ENCODE data around the gene LTBP1.

LTBP1 gene

DNA sequence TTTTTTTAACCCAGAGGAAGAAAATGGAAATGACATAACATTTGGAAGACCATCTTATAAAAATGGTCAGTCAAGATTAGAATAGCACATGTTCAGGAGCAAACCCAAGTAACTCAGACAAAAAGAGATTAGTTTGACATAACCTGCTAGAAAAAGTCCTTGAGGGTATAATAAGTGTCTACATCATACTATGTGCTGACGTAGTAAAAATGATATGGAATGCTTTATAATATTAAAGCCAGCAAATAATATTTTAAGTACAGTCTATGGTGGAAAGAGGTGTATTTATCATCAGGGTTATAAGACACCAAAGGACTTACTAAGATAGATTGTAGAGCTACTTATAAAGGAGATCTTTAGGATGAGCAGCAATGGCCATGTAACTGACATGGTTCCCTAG, 169.0 kb downstream of the LTBP1 start:
- H3K9ac ChIP-seq (ENCODE audit: low read length) = no peak overlapping the region
- no peak overlapping the region for H2BK12ac ChIP-seq (ENCODE audit: low read length in 2 of 2)
- H4K91ac ChIP-seq (ENCODE audit: low read length) = no peak overlapping the region
- no peak overlapping the region for H3K14ac ChIP-seq (ENCODE audit: low read length in 2 of 2)
- no peak overlapping the region for H3K4me2 ChIP-seq (ENCODE audit: low read length, poor library complexity, severe bottlenecking)
- peaks cover 3% of the 10 kb centered on the region for H3K4me1 ChIP-seq (ENCODE audit: control insufficient read depth, insufficient read depth, low read depth, low read length)
- no peak overlapping the region for H2BK120ac ChIP-seq (ENCODE audit: low read depth, low read length)
- no peaks in the 10 kb centered on the region for H3K9me3 ChIP-seq (ENCODE audit: control insufficient read depth, low read length)
- H3K4ac ChIP-seq (ENCODE audit: low read depth in 1 of 2, low read length in 2 of 2) = no peak overlapping the region
- no peak overlapping the region for H4K8ac ChIP-seq (ENCODE audit: low read length)
- no peak overlapping the region for H3K23ac ChIP-seq (ENCODE audit: low read length in 2 of 2)
- no CpG with 5 or more reads among the region's 1 CpG for WGBS
- H3K27me3 ChIP-seq (ENCODE audit: control insufficient read depth in 1 of 2, insufficient read depth in 1 of 2, low read length in 2 of 2) = no peaks in the 10 kb centered on the region
- no peak overlapping the region for H2BK5ac ChIP-seq (ENCODE audit: low read depth, low read length, poor library complexity, severe bottlenecking)
- H3K4me3 ChIP-seq (ENCODE audit: insufficient read depth in 1 of 2, low read depth in 1 of 2, low read length in 2 of 2) = no peak overlapping the region
- H2BK15ac ChIP-seq (ENCODE audit: low read depth, poor library complexity, severe bottlenecking) = no peak overlapping the region
- H2AK5ac ChIP-seq (ENCODE audit: low read length, severe bottlenecking) = no peak overlapping the region
- H3K79me1 ChIP-seq (replicated peaks; ENCODE audit: low read length, poor library complexity, severe bottlenecking) = no peaks in the 10 kb centered on the region
- H2AFZ ChIP-seq (ENCODE audit: low read depth, low read length) = no peak overlapping the region
- H3K36me3 ChIP-seq (ENCODE audit: control insufficient read depth in 1 of 2, insufficient read depth in 2 of 2, low read depth in 1 of 2, low read length in 2 of 2) = no peaks in the 10 kb centered on the region
- no peak for DNase-seq
- H3K18ac ChIP-seq (ENCODE audit: low read depth in 1 of 2, low read length in 2 of 2) = no peak overlapping the region
- no peak overlapping the region for H3K27ac ChIP-seq (ENCODE audit: low read length, poor library complexity, severe bottlenecking)

GRCh38 chr2:33116799-33117198, 170.0 kb downstream of the LTBP1 start:
- Histone ChIP-seq H3K9ac (ENCODE audit: low read length) (no peak overlapping the region), H2AK5ac (ENCODE audit: low read length, severe bottlenecking) (no peak overlapping the region), H3K79me1 (replicated peaks; ENCODE audit: low read length, poor library complexity, severe bottlenecking) (no peaks in the 10 kb centered on the region), H2BK120ac (ENCODE audit: low read depth, low read length) (no peak overlapping the region), H2BK12ac (ENCODE audit: low read length in 2 of 2) (peak overlapping the region in 1 of 2 experiments; percentile 75), H3K4me3 (ENCODE audit: insufficient read depth in 1 of 2, low read depth in 1 of 2, low read length in 2 of 2) (no peak overlapping the region), H2AFZ (ENCODE audit: low read depth, low read length) (no peak overlapping the region), H3K4me2 (ENCODE audit: low read length, poor library complexity, severe bottlenecking) (no peak overlapping the region), H2BK15ac (ENCODE audit: low read depth, poor library complexity, severe bottlenecking) (peak overlapping the region; percentile 80), H3K23ac (ENCODE audit: low read length in 2 of 2) (no peak overlapping the region), H3K14ac (ENCODE audit: low read length in 2 of 2) (no peak overlapping the region), H4K8ac (ENCODE audit: low read length) (peak overlapping the region; percentile 59), H2BK5ac (ENCODE audit: low read depth, low read length, poor library complexity, severe bottlenecking) (no peak overlapping the region), H3K36me3 (ENCODE audit: control insufficient read depth in 1 of 2, insufficient read depth in 2 of 2, low read depth in 1 of 2, low read length in 2 of 2) (no peaks in the 10 kb centered on the region), H3K27me3 (ENCODE audit: control insufficient read depth in 1 of 2, insufficient read depth in 1 of 2, low read length in 2 of 2) (no peaks in the 10 kb centered on the region), H3K4ac (ENCODE audit: low read depth in 1 of 2, low read length in 2 of 2) (peak overlapping the region in 1 of 2 experiments; percentile 24), H3K18ac (ENCODE audit: low read depth in 1 of 2, low read length in 2 of 2) (peak overlapping the region; percentile 25 to 73), H3K9me3 (ENCODE audit: control insufficient read depth, low read length) (no peaks in the 10 kb centered on the region), H3K27ac (ENCODE audit: low read length, poor library complexity, severe bottlenecking) (no peak overlapping the region), H3K4me1 (ENCODE audit: control insufficient read depth, insufficient read depth, low read depth, low read length) (no peaks in the 10 kb centered on the region), H4K91ac (ENCODE audit: low read length) (peak overlapping the region; percentile 25)
- peak; percentile 28 for DNase-seq
- WGBS = 52% methylated on average over 4 of the region's 4 CpGs

DNA sequence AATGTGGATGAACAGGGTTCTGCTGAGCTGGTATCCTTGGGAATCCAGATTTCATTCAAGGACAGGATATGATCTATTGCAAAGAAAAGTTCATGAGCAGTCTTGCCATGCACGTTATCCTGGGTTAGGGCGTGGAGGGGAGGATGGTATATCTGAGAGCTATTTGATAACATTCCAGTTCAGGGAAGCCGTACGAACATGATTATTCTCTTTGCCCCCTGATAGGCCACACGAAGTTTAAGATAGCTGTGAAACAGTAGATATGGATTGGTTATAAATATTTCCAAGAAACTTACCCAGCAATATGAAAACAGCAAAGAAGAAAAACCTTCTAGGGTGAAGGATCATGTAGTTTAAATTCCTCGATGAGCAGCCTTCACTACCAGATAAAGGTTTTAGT, 171.9 kb downstream of the LTBP1 start:
- no peak for DNase-seq
- H2BK15ac ChIP-seq (ENCODE audit: low read depth, poor library complexity, severe bottlenecking) = no peak overlapping the region
- no peaks in the 10 kb centered on the region for H3K9me3 ChIP-seq (ENCODE audit: control insufficient read depth, low read length)
- no peaks in the 10 kb centered on the region for H3K36me3 ChIP-seq (ENCODE audit: control insufficient read depth in 1 of 2, insufficient read depth in 2 of 2, low read depth in 1 of 2, low read length in 2 of 2)
- no peaks in the 10 kb centered on the region for H3K4me1 ChIP-seq (ENCODE audit: control insufficient read depth, insufficient read depth, low read depth, low read length)
- H2BK120ac ChIP-seq (ENCODE audit: low read depth, low read length) = no peak overlapping the region
- no peak overlapping the region for H3K18ac ChIP-seq (ENCODE audit: low read depth in 1 of 2, low read length in 2 of 2)
- no peak overlapping the region for H3K14ac ChIP-seq (ENCODE audit: low read length in 2 of 2)
- no peak overlapping the region for H3K4me2 ChIP-seq (ENCODE audit: low read length, poor library complexity, severe bottlenecking)
- no peak overlapping the region for H3K4me3 ChIP-seq (ENCODE audit: insufficient read depth in 1 of 2, low read depth in 1 of 2, low read length in 2 of 2)
- no peak overlapping the region for H4K8ac ChIP-seq (ENCODE audit: low read length)
- no peak overlapping the region for H3K4ac ChIP-seq (ENCODE audit: low read depth in 1 of 2, low read length in 2 of 2)
- H3K23ac ChIP-seq (ENCODE audit: low read length in 2 of 2) = no peak overlapping the region
- no peak overlapping the region for H3K27ac ChIP-seq (ENCODE audit: low read length, poor library complexity, severe bottlenecking)
- no peak overlapping the region for H2BK5ac ChIP-seq (ENCODE audit: low read depth, low read length, poor library complexity, severe bottlenecking)
- H2AFZ ChIP-seq (ENCODE audit: low read depth, low read length) = no peak overlapping the region
- H2BK12ac ChIP-seq (ENCODE audit: low read length in 2 of 2) = no peak overlapping the region
- H3K27me3 ChIP-seq (ENCODE audit: control insufficient read depth in 1 of 2, insufficient read depth in 1 of 2, low read length in 2 of 2) = no peaks in the 10 kb centered on the region
- WGBS = 93% methylated on average over 4 of the region's 6 CpGs
- no peaks in the 10 kb centered on the region for H3K79me1 ChIP-seq (replicated peaks; ENCODE audit: low read length, poor library complexity, severe bottlenecking)
- H2AK5ac ChIP-seq (ENCODE audit: low read length, severe bottlenecking) = no peak overlapping the region
- no peak overlapping the region for H3K9ac ChIP-seq (ENCODE audit: low read length)
- no peak overlapping the region for H4K91ac ChIP-seq (ENCODE audit: low read length)

DNA sequence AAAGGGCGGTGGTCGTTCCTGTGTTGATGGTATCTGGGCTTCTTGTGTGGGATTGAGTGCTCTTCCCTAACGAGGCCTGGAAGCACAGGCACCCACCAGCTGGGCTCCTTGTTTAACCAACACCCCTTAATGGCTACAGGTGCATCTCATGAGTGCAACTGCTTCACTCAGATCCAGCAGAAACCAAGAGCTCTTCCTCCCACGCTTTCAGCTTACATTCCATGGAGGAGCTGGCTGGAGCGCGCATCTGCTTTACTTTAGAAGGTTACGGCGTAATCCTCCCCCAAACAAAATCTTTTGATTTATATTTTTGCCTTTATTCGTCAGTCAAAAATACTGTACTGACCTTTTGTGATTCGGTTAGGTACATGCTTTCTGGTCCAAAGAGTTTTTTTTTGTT, 174.7 kb downstream of the LTBP1 start:
- Histone ChIP-seq H3K27ac (ENCODE audit: low read length, poor library complexity, severe bottlenecking) (no peak overlapping the region), H4K91ac (ENCODE audit: low read length) (no peak overlapping the region), H2BK5ac (ENCODE audit: low read depth, low read length, poor library complexity, severe bottlenecking) (no peak overlapping the region), H3K4me2 (ENCODE audit: low read length, poor library complexity, severe bottlenecking) (no peak overlapping the region), H2AFZ (ENCODE audit: low read depth, low read length) (no peak overlapping the region), H3K4me3 (ENCODE audit: insufficient read depth in 1 of 2, low read depth in 1 of 2, low read length in 2 of 2) (no peak overlapping the region), H3K14ac (ENCODE audit: low read length in 2 of 2) (no peak overlapping the region), H3K79me1 (replicated peaks; ENCODE audit: low read length, poor library complexity, severe bottlenecking) (no peaks in the 10 kb centered on the region), H3K27me3 (ENCODE audit: control insufficient read depth in 1 of 2, insufficient read depth in 1 of 2, low read length in 2 of 2) (no peaks in the 10 kb centered on the region), H3K9me3 (ENCODE audit: control insufficient read depth, low read length) (no peaks in the 10 kb centered on the region), H3K4ac (ENCODE audit: low read depth in 1 of 2, low read length in 2 of 2) (no peak overlapping the region), H4K8ac (ENCODE audit: low read length) (no peak overlapping the region), H2BK120ac (ENCODE audit: low read depth, low read length) (no peak overlapping the region), H3K23ac (ENCODE audit: low read length in 2 of 2) (no peak overlapping the region), H3K4me1 (ENCODE audit: control insufficient read depth, insufficient read depth, low read depth, low read length) (no peaks in the 10 kb centered on the region), H2AK5ac (ENCODE audit: low read length, severe bottlenecking) (no peak overlapping the region), H2BK12ac (ENCODE audit: low read length in 2 of 2) (no peak overlapping the region), H3K36me3 (ENCODE audit: control insufficient read depth in 1 of 2, insufficient read depth in 2 of 2, low read depth in 1 of 2, low read length in 2 of 2) (no peaks in the 10 kb centered on the region), H2BK15ac (ENCODE audit: low read depth, poor library complexity, severe bottlenecking) (no peak overlapping the region), H3K9ac (ENCODE audit: low read length) (no peak overlapping the region), H3K18ac (ENCODE audit: low read depth in 1 of 2, low read length in 2 of 2) (no peak overlapping the region)
- no peak for DNase-seq
- WGBS = 94% methylated on average over 10 of the region's 10 CpGs
